NB4 (cell line): Measurements from ENCODE around the gene CAPN8.

Experiments used
- DNase-seq: peaks from one replicate; pipeline ENCODE4 v3.0.0; 2010; ENCODE audit warnings: low read depth
- H3K4me3 ChIP-seq: one replicate; pipeline ENCODE4 v1.5.1; 2011; ENCODE audit warnings: mild to moderate bottlenecking, low read depth, low read length, moderate library complexity
- CTCF ChIP-seq: IDR thresholded peaks from one replicate; pipeline ENCODE4 v1.5.1; 2012; ENCODE audit warnings: low read depth, low read length
- MAX ChIP-seq: IDR thresholded peaks from 2 replicates; pipeline ENCODE4 v1.6.1; 2011; ENCODE audit warnings: low read depth, low read length
- MYC ChIP-seq: IDR thresholded peaks from 2 replicates; pipeline ENCODE4 v1.6.1; 2011; ENCODE audit warnings: low read depth, low read length
- POLR2A ChIP-seq: IDR thresholded peaks from 2 replicates; pipeline ENCODE4 v1.6.1; 2011; ENCODE audit warnings: mild to moderate bottlenecking; ENCODE audit not compliant: insufficient read length; ENCODE audit errors: extremely low read depth

Gene CAPN8

GRCh38 chr1:223533708-223534107 is 131.8 kb downstream of the CAPN8 start:
- TF ChIP-seq MAX, result no peak
- no peak for TF ChIP-seq CTCF
- TF ChIP-seq POLR2A, result no peak
- H3K4me3 ChIP-seq, result no peak overlapping the region
- no peak for DNase-seq

GRCh38 chr1:223531742-223532341 is 133.7 kb downstream of the CAPN8 start:
- no peak overlapping the region for H3K4me3 ChIP-seq
- no peak for TF ChIP-seq MAX
- TF ChIP-seq MYC, result no peak
- TF ChIP-seq CTCF, result peak; percentile 95
- TF ChIP-seq POLR2A, result no peak
- DNase-seq, result peak; percentile 65

- TF ChIP-seq MYC, result no peak
- no peak for TF ChIP-seq POLR2A
- no peak for TF ChIP-seq CTCF
- TF ChIP-seq MAX, result no peak
- H3K4me3 ChIP-seq, result no peak overlapping the region
- no peak for DNase-seq
These were observed 139.5 kb downstream of the CAPN8 start for GRCh38 chr1:223525957-223526356.

- no peak overlapping the region for H3K4me3 ChIP-seq
- no peak for DNase-seq
- TF ChIP-seq MAX, result no peak
- TF ChIP-seq MYC, result no peak
- TF ChIP-seq POLR2A, result no peak
- no peak for TF ChIP-seq CTCF
These were observed 140.0 kb downstream of the CAPN8 start for GRCh38 chr1:223525546-223525945.

- H3K4me3 ChIP-seq, result no peak overlapping the region
- TF ChIP-seq POLR2A (no peak), MAX (no peak), MYC (no peak), CTCF (no peak)
- no peak for DNase-seq
These were observed 140.5 kb downstream of the CAPN8 start for GRCh38 chr1:223524930-223525451.

- H3K4me3 ChIP-seq, result no peak overlapping the region
- DNase-seq, result no peak
- no peak for TF ChIP-seq MAX
- TF ChIP-seq CTCF, result no peak
- no peak for TF ChIP-seq POLR2A
These were observed 144.4 kb downstream of the CAPN8 start for GRCh38 chr1:223521150-223521549.
